HepG2 (cell line): ENCODE measurements around the gene ZNF324B. TPM values are rescaled to one million over a fixed set of nuclear protein-coding genes. Genes with fewer than 3 reads are reported as not detected.

Source experiments
- BRCA1 ChIP-seq: sonication (generic); formaldehyde crosslinking; IDR thresholded peaks from 2 replicates; pipeline ENCODE4 v1.4.0; 2020; ENCODE audit warnings: missing genetic modification reagents
- FOXP1 ChIP-seq, 2 experiments: fragments of 450-650 bp in 1 of 2; IDR thresholded peaks; 2 replicates each; pipeline ENCODE4 v1.6.1; 2017 to 2018; ENCODE audit warnings: antibody characterized with exemption in 1 of 2
- JUND ChIP-seq: sonication (generic); formaldehyde crosslinking; IDR thresholded peaks from 2 replicates; pipeline ENCODE4 v1.8.0; 2022; ENCODE audit warnings: mild to moderate bottlenecking, missing genetic modification reagents
- MXI1 ChIP-seq: IDR thresholded peaks from 3 replicates; pipeline ENCODE4 v1.6.1; 2012; ENCODE audit warnings: low read depth, low read length, inconsistent platforms, borderline replicate concordance
- NFIB ChIP-seq: sonication (generic); formaldehyde crosslinking; IDR thresholded peaks from 2 replicates; pipeline ENCODE4 v1.9.0; 2021; ENCODE audit warnings: missing genetic modification reagents, mild to moderate bottlenecking, borderline replicate concordance
- NPAS2 ChIP-seq: sonication (generic); formaldehyde crosslinking; IDR thresholded peaks from 2 replicates; pipeline ENCODE4 v1.8.0; 2022; ENCODE audit warnings: mild to moderate bottlenecking, missing genetic modification reagents, borderline replicate concordance
- PITX1 ChIP-seq: sonication (generic); formaldehyde crosslinking; IDR thresholded peaks from 2 replicates; pipeline ENCODE4 v1.5.1; 2020; ENCODE audit warnings: mild to moderate bottlenecking, missing genetic modification reagents
- TBP ChIP-seq: sonication (generic); formaldehyde crosslinking; IDR thresholded peaks from 2 replicates; pipeline ENCODE4 v1.5.0; 2020; ENCODE audit warnings: missing genetic modification reagents
- TEAD2 ChIP-seq: sonication (generic); formaldehyde crosslinking; IDR thresholded peaks from 2 replicates; pipeline ENCODE4 v1.9.0; 2021; ENCODE audit warnings: missing genetic modification reagents
- ZBTB3 ChIP-seq: sonication (generic); formaldehyde crosslinking; IDR thresholded peaks from 2 replicates; pipeline ENCODE4 v1.4.0; 2020; ENCODE audit warnings: low read depth, mild to moderate bottlenecking, moderate library complexity, missing genetic modification reagents, borderline replicate concordance
- ZMYM2 ChIP-seq: sonication (generic); formaldehyde crosslinking; IDR thresholded peaks from 2 replicates; pipeline ENCODE4 v1.8.0; 2022; ENCODE audit warnings: mild to moderate bottlenecking, missing genetic modification reagents
- ZNF646 ChIP-seq: sonication (generic); formaldehyde crosslinking; IDR thresholded peaks from 2 replicates; pipeline ENCODE4 v1.9.0; 2021; ENCODE audit warnings: mild to moderate bottlenecking, missing genetic modification reagents
- ZSCAN21 ChIP-seq: sonication (generic); formaldehyde crosslinking; IDR thresholded peaks from 2 replicates; pipeline ENCODE4 v1.8.0; 2022; ENCODE audit warnings: mild to moderate bottlenecking, missing genetic modification reagents, moderate library complexity, borderline replicate concordance
- ZSCAN31 ChIP-seq: sonication (generic); formaldehyde crosslinking; IDR thresholded peaks from 2 replicates; pipeline ENCODE4 v1.5.0; 2020; ENCODE audit warnings: low read depth, mild to moderate bottlenecking, missing genetic modification reagents
- polyA plus RNA-seq, 8 experiments: library from polyadenylated mRNA; depleted of rRNA in 3 of 8; stranded (reverse) in 7 of 8; unstranded in 1 of 8; fragments of >200 nt; fragmentation: Illumina TruSeq in 4 of 8; extraction: Trizol in 4 of 8; gene quantifications; 2 replicates each; pipeline versions ENCODE4 v1.2.1 to v1.2.3, GENCODE V29; 2011 to 2016; ENCODE audit warnings: low read depth in 4 of 8, missing spikeins in 1 of 8, mixed read lengths in 1 of 8; ENCODE audit not compliant: insufficient read depth in 1 of 8
- total RNA-seq, 5 experiments: library from RNA; depleted of rRNA; stranded (reverse); fragments of >200 nt; fragmentation: Illumina TruSeq; extraction: Trizol; gene quantifications; 2 replicates each; pipeline ENCODE4 v1.2.3, GENCODE V29; 2016; ENCODE audit warnings: low read depth in 1 of 5
- TF ChIP-seq, protein P1 (sequence below): sonication (generic); formaldehyde crosslinking; IDR thresholded peaks from 2 replicates; pipeline ENCODE4 v1.5.1; 2020; ENCODE audit warnings: mild to moderate bottlenecking, missing genetic modification reagents
- TF ChIP-seq, protein P2 (sequence below): sonication (generic); formaldehyde crosslinking; IDR thresholded peaks from 2 replicates; pipeline ENCODE4 v1.8.1; 2023; ENCODE audit warnings: mild to moderate bottlenecking, moderate library complexity, missing genetic modification reagents

The ZNF324B gene
- total and polyA plus RNA-seq, 2 of the 13 experiments (the other 11 are each of a cell fraction or from before 2014, with no cell fraction given): 0.53 to 3.0 TPM

- TF ChIP-seq ZNF646 (CRISPR knock-in tag): no peak
- TF ChIP-seq NFIB (CRISPR knock-in tag): no peak
- TF ChIP-seq JUND (CRISPR knock-in tag): no peak
- no peak for TF ChIP-seq TEAD2 (CRISPR knock-in tag)
- no peak; the same call in 1 of the 2 replicates for TF ChIP-seq PITX1
- TF ChIP-seq ZMYM2: no peak
- TF ChIP-seq FOXP1 (IDR thresholded peaks at IDR 0.05): no peak
- TF ChIP-seq FOXP1 (CRISPR knock-in tag; IDR thresholded peaks at IDR 0.05): no peak
- TF ChIP-seq, protein P1, sequence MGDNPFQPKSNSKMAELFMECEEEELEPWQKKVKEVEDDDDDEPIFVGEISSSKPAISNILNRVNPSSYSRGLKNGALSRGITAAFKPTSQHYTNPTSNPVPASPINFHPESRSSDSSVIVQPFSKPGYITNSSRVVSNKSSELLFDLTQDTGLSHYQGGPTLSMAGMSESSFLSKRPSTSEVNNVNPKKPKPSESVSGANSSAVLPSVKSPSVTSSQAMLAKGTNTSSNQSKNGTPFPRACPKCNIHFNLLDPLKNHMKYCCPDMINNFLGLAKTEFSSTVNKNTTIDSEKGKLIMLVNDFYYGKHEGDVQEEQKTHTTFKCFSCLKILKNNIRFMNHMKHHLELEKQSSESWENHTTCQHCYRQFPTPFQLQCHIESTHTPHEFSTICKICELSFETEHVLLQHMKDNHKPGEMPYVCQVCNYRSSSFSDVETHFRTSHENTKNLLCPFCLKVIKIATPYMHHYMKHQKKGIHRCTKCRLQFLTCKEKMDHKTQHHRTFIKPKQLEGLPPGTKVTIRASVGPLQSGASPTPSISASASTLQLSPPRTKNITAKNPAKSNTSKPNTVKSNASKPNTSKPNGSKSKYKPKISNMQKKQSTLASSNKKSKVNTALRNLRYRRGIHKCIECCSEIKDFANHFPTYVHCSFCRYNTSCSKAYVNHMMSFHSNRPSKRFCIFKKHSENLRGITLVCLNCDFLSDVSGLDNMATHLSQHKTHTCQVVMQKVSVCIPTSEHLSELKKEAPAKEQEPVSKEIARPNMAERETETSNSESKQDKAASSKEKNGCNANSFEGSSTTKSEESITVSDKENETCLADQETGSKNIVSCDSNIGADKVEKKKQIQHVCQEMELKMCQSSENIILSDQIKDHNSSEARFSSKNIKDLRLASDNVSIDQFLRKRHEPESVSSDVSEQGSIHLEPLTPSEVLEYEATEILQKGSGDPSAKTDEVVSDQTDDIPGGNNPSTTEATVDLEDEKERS: no peak
- no peak for TF ChIP-seq ZSCAN31 (CRISPR knock-in tag)
- no peak for TF ChIP-seq TBP (CRISPR knock-in tag)
- no peak for TF ChIP-seq BRCA1
- TF ChIP-seq ZBTB3 (CRISPR knock-in tag): no peak
- peak; percentile 93; the same call in 1 of the 3 replicates for TF ChIP-seq MXI1
- no peak for TF ChIP-seq NPAS2 (CRISPR knock-in tag)
- no peak for TF ChIP-seq ZSCAN21
- TF ChIP-seq, protein P2, sequence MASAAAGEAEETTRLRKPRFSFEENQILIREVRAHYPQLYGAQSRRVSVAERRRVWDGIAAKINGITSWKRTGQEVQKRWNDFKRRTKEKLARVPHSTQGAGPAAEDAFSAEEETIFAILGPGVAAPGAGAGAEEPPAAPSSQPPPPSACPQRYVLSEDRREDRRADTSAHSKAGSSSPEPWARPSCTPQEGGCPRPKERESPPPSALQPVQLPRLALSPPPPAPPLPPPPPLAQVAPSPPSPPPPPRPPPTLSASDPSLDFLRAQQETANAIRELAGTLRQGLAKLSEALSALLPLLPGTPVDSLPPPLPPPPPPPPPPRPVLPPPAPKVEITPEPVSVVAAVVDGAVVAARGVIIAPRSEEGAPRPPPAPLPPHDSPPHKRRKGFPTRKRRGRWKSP (CRISPR knock-in tag): peak; percentile 83; the same call in 1 of the 2 replicates
These were observed at the start of gene ZNF324B (continued) for GRCh38 chr19:58451358-58452101.
